Measurements from ENCODE around the gene HSD3B1. TPM values are rescaled to one million over a fixed set of nuclear protein-coding genes. Genes with fewer than 3 reads are reported as not detected.

HSD3B1 gene
- not detected for total RNA-seq

- Histone ChIP-seq H3K4me3 (no peak within 1 kb of the TSS), H3K36me3 (no peaks in the 10 kb centered on the region), H3K27me3 (replicated peaks; ENCODE audit: insufficient read depth) (no peaks in the 10 kb centered on the region), H3K4me1 (ENCODE audit: control insufficient read depth in 1 of 2, low read depth in 2 of 2) (no peaks in the 10 kb centered on the region), H3K27ac (no peak within 1 kb of the TSS), H3K9me3 (no peaks in the 10 kb centered on the region)
- ATAC-seq (ENCODE audit: insufficient number of reproducible peaks, low FRiP score, low read depth) (no peak), DNase-seq (ENCODE audit: low spot score) (no peak)
- TF ChIP-seq CTCF (IDR thresholded peaks at IDR 0.05) = no peak
Observed at GRCh38 chr1:119506941-119507340, at the start of gene HSD3B1. TSS of gene HSD3B1 (plus strand) at chr1:119507210. CDS start at chr1:119507477, 267 bp downstream.

- H3K36me3 ChIP-seq = no peaks in the 10 kb centered on the region
- ATAC-seq (ENCODE audit: insufficient number of reproducible peaks, low FRiP score, low read depth) = no peak
- no peak overlapping the region for H3K4me3 ChIP-seq
- H3K4me1 ChIP-seq (ENCODE audit: control insufficient read depth in 1 of 2, low read depth in 2 of 2) = no peaks in the 10 kb centered on the region
- no peak overlapping the region for H3K27ac ChIP-seq
- DNase-seq (ENCODE audit: low spot score) = no peak
- H3K27me3 ChIP-seq (replicated peaks; ENCODE audit: insufficient read depth) = no peaks in the 10 kb centered on the region
- TF ChIP-seq CTCF (IDR thresholded peaks at IDR 0.05) = no peak
- no peaks in the 10 kb centered on the region for H3K9me3 ChIP-seq
Observed at GRCh38 chr1:119462964-119463363, 44.0 kb upstream of the HSD3B1 start.

- no peaks in the 10 kb centered on the region for H3K36me3 ChIP-seq
- no peak overlapping the region for H3K27ac ChIP-seq
- ATAC-seq (ENCODE audit: insufficient number of reproducible peaks, low FRiP score, low read depth) (no peak), DNase-seq (ENCODE audit: low spot score) (no peak)
- H3K4me3 ChIP-seq = no peak overlapping the region
- TF ChIP-seq CTCF (IDR thresholded peaks at IDR 0.05) = no peak
- no peaks in the 10 kb centered on the region for H3K4me1 ChIP-seq (ENCODE audit: control insufficient read depth in 1 of 2, low read depth in 2 of 2)
- no peaks in the 10 kb centered on the region for H3K27me3 ChIP-seq (replicated peaks; ENCODE audit: insufficient read depth)
- no peaks in the 10 kb centered on the region for H3K9me3 ChIP-seq
Observed at GRCh38 chr1:119463569-119463968, 43.4 kb upstream of the HSD3B1 start.

GRCh38 chr1:119466445-119466844 lies 40.6 kb upstream of the HSD3B1 start:
- Histone ChIP-seq H3K27ac (no peak overlapping the region), H3K9me3 (no peaks in the 10 kb centered on the region), H3K4me1 (ENCODE audit: control insufficient read depth in 1 of 2, low read depth in 2 of 2) (no peaks in the 10 kb centered on the region), H3K36me3 (no peaks in the 10 kb centered on the region), H3K4me3 (no peak overlapping the region), H3K27me3 (replicated peaks; ENCODE audit: insufficient read depth) (no peaks in the 10 kb centered on the region)
- ATAC-seq (ENCODE audit: insufficient number of reproducible peaks, low FRiP score, low read depth) (no peak), DNase-seq (ENCODE audit: low spot score) (no peak)
- TF ChIP-seq CTCF (IDR thresholded peaks at IDR 0.05) = no peak

GRCh38 chr1:119467219-119467618 lies 39.8 kb upstream of the HSD3B1 start:
- no peaks in the 10 kb centered on the region for H3K36me3 ChIP-seq
- H3K4me1 ChIP-seq (ENCODE audit: control insufficient read depth in 1 of 2, low read depth in 2 of 2) = no peaks in the 10 kb centered on the region
- DNase-seq (ENCODE audit: low spot score) = no peak
- no peak for TF ChIP-seq CTCF (IDR thresholded peaks at IDR 0.05)
- no peak for ATAC-seq (ENCODE audit: insufficient number of reproducible peaks, low FRiP score, low read depth)
- no peak overlapping the region for H3K27ac ChIP-seq
- H3K9me3 ChIP-seq = no peaks in the 10 kb centered on the region
- H3K27me3 ChIP-seq (replicated peaks; ENCODE audit: insufficient read depth) = no peaks in the 10 kb centered on the region
- H3K4me3 ChIP-seq = no peak overlapping the region

All from thoracic aorta (tissue), 2 donors.